CD4-positive, alpha-beta T cell treated with Interleukin-2 at 100 ng/mL for 4 hours (primary cell): ENCODE data around the gene PRDM2.

Source experiments
- DNase-seq: peaks from one replicate; pipeline ENCODE4 v3.0.0-alpha.2; 2020; ENCODE audit warnings: low spot score

PRDM2 gene

GRCh38 chr1:13764588-13765332 lies 64.8 kb downstream of the PRDM2 start:
- DNase-seq = peak; percentile 33

DNA sequence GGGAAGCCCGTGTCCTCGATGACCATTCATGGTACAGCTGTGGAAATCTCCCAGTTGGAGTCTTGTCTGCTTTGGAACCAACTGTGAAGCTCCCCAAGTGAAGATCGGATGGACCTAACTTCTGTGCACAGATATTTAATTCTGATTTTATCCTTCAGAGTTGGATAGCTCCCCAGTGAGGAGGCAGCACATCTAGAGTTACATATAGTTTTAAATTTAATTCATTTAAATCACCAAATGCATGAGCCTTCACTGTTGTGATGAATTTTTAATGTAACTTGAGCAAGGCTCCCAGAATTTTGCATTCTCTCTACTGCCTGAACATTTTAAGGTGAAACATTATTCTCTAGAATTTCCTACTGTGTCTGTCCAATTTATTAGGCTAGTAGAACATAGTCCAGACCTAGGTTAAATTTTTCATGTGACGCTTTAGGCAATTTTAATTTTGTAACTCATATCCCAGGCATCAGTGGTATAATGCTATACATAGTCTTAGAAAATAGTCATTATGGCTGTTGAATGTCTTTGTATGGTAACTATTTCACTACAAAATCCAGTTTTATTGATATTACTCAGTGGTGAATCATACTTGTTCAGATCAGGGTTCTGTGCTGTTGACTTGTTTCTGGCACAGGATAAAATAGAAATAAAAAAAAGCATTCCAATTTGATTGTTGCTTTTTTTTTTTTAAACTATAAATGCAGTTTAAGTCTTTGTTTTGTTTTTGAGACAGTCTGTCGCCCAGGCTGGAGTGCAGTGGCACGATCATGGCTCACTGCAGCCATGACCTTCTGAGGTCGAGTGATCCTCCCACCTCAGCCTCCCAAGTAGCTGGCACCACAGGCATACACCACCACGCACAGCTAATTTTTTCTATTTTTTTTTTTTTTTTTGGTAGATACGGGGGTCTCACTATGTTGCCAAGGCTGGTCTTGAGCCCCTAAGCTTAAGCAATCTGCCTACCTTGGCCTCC lies 66.9 kb downstream of the PRDM2 start:
- no peak for DNase-seq

GRCh38 chr1:13769212-13769611 lies 69.2 kb downstream of the PRDM2 start:
- DNase-seq = no peak

GRCh38 chr1:13769830-13770229 lies 69.8 kb downstream of the PRDM2 start:
- no peak for DNase-seq

DNA sequence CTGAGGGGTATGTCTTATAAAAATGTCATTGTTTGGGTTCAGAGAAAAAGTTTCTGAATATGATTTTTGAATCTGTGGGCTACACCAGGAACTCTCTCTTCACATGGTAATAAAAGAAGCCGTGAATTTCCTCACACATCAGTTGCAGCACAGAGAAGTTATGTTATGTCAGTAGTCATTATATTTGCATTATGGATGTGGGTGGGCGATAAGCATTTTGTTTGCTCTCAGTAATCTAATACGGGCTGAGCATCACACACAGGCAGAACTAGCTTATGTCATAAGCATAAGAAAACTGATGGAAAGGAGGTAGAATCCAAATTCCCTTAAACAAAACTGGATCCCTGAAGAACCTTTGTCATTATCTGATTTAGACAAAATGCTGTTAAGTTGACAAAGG lies 70.8 kb downstream of the PRDM2 start:
- DNase-seq = no peak

- DNase-seq = no peak
Measured at GRCh38 chr1:13771745-13772144, 71.8 kb downstream of the PRDM2 start.

DNA sequence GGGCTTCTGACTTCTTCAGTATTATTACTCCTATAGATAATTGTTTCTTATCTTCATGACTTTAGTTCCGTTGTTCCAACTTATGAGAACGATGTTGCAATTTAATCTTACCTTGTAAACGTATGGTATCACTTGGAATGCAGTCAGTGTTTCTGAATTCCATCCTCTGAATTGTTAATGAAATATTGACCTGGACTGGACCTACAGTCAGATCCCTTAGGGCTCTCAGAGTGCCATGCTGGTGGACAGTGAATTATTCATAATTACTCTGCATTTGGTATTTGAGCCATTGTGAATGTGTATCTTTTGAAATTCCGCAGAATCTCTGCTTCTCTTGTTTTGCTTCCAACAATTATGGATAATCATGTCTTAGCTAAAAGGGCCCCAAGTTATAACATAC lies 72.3 kb downstream of the PRDM2 start:
- DNase-seq = no peak

DNA sequence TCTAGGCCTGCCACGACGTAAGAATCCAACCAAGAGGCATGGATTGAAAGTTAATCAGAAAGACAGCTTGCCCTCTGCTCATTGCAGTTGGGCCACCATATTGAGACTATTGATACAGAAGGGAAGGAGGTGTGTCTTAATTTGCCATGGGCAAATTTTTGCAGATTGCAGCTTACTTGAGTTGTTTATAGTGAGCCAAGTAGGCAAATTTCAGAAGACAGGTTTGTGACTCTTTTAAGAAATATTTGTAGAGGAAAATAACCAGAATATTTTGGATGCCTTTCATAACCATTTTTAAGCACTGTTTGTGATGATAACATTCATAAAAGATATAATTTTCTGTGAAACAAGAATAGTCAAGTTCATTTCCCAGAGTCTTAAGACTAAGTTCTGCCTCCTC lies 74.1 kb downstream of the PRDM2 start:
- no peak for DNase-seq

DNA sequence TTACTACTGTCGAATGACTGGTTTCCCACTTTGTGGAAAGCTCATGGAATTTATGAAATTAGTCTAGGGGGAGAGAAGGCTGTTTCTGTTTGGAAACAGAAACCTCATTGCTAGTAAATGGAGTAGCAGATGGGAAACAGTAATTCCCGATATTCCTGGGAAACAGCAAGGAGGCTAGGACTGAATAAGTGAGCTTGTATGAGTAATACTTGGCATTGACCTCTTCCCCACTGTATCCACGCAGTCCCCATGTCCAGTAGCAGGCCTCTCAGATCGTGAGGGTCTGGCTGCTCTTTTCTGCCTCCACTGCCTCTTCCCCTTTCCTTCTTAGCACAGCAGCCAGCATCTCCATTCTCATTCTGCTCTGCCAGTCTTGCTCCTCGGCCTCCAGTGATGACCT lies 75.5 kb downstream of the PRDM2 start:
- DNase-seq = no peak

GRCh38 chr1:13775916-13776315 lies 75.9 kb downstream of the PRDM2 start:
- no peak for DNase-seq

DNA sequence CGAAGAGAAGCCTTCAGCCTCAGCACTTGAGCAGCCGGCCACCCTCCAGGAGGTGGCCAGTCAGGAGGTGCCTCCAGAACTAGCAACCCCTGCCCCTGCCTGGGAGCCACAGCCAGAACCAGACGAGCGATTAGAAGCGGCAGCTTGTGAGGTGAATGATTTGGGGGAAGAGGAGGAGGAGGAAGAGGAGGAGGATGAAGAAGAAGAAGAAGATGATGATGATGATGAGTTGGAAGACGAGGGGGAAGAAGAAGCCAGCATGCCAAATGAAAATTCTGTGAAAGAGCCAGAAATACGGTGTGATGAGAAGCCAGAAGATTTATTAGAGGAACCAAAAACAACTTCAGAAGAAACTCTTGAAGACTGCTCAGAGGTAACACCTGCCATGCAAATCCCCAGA lies 78.4 kb downstream of the PRDM2 start:
- DNase-seq = no peak

- no peak for DNase-seq
Measured at GRCh38 chr1:13779930-13780329, 79.9 kb downstream of the PRDM2 start.

- no peak for DNase-seq
Measured at GRCh38 chr1:13780780-13781179, 80.8 kb downstream of the PRDM2 start.

DNA sequence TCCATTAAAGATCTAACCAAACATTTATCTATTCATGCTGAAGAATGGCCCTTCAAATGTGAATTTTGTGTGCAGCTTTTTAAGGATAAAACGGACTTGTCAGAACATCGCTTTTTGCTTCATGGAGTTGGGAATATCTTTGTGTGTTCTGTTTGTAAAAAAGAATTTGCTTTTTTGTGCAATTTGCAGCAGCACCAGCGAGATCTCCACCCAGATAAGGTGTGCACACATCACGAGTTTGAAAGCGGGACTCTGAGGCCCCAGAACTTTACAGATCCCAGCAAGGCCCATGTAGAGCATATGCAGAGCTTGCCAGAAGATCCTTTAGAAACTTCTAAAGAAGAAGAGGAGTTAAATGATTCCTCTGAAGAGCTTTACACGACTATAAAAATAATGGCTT lies 81.2 kb downstream of the PRDM2 start:
- no peak for DNase-seq

- DNase-seq = no peak
Measured at GRCh38 chr1:13781907-13782633, 82.1 kb downstream of the PRDM2 start.

- DNase-seq = no peak
Measured at GRCh38 chr1:13782634-13783360, 82.8 kb downstream of the PRDM2 start.

DNA sequence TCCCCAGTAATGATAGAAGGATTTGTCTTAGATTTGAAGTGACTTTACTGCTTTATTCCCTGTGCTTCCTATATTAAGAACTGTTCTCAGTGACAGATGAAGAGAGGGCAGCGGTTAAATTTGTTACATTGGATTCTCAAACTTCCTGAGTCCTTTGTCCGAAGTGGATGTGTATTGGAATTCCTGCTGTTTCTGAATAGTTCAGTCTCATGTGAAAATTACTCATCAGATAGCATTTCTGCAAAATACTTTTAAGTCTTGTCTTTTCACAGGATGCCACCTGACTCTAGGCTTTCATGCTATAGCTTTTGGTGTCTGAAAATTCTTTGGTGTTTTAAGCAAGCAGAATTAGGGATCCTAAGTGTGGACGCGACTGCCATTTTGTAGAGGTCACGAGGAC lies 83.6 kb downstream of the PRDM2 start:
- DNase-seq = no peak

GRCh38 chr1:13784971-13785370 lies 85.0 kb downstream of the PRDM2 start:
- no peak for DNase-seq

DNA sequence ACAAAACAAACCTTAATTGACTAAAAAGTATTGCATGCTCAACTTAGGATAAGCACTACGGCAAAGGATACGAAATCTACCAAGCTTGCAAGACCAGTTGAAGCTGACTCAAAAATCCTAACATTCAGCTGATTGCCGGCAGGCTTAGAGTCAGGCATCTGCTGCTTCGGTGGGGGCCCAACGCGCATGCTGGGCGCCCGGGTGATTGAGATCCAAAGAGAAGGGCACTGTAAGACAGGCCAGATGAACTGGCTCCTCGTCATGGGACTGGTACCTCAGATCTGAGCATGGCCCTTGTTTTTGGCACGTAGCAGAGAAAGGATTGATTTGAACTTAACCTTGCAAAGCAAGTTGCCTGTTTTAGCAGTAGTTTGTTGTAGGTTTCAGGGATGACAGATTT lies 86.6 kb downstream of the PRDM2 start:
- DNase-seq = no peak

- no peak for DNase-seq
Measured at GRCh38 chr1:13788795-13789194, 88.8 kb downstream of the PRDM2 start.

DNA sequence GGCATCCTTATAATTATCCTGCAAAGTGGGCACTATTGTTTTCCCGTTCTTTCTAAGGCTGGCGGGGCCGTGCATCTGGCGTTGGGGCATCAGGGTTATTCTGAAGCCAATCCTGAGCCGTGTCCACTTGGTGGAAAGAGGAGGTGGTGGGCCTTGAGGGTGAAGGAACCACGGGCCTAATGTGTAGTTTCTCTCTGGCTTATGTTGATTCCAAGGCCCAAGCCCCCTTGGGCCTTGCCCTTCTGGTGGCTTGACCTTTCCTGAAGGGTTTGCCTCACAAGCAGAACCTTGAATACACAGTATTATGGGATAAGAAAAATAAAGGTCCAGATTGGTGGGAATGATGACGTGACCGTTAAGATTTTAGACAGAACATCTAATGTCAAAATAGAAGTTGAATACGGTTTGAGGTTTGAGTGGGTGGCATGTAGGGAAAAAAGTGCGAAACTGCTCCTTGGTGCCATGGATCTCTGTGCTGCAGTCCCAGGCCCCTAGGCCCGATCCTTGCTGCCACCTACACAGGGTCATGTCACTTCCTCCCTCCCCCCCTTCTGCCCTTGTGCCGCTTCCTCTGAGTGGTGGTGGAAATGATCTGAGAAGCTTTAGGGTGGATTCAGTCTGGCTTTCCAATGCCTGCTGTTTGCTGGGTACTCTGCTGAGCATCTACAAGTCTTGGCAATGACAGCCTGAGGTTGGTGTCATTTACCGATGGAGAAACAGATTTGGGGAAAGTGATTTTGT lies 90.5 kb downstream of the PRDM2 start:
- DNase-seq = no peak
